A549 (cell line): ENCODE measurements around the gene KCNMA1.

Experiments used
- CTCF ChIP-seq: fragments of >200 bp; sonication (Bioruptor Twin); formaldehyde crosslinking; IDR thresholded peaks from 3 replicates; pipeline ENCODE4 v1.5.1; 2016
- EP300 ChIP-seq, 2 experiments: fragments of >200 bp; sonication (Bioruptor Twin); formaldehyde crosslinking; IDR thresholded peaks; 2 replicates in 1 of 2; 3 replicates in 1 of 2; pipeline ENCODE4 v1.6.1; 2016 to 2017
- FOSB ChIP-seq: fragments of 250-450 bp; sonication (Bioruptor Pico); IDR thresholded peaks from 2 replicates; pipeline ENCODE4 v1.5.0; 2020; ENCODE audit warnings: mild to moderate bottlenecking, moderate library complexity
- SREBF2 ChIP-seq: fragments of 450-650 bp; IDR thresholded peaks from 2 replicates; pipeline ENCODE4 v1.6.1; 2014; ENCODE audit warnings: mild to moderate bottlenecking, moderate library complexity

GRCh38 chr10:77594471-77594783 is 43.2 kb downstream of the KCNMA1 start:
- TF ChIP-seq SREBF2 (no peak), CTCF (no peak), EP300 (IDR thresholded peaks at IDR 0.05) (no peak), FOSB (CRISPR knock-in tag) (no peak)
